Kidney tubule cell (primary cell): ENCODE measurements around the gene PDE6B.
"Not testable (repeated sequence)": the region's sequence is repeated elsewhere in the genome, so short reads cannot be mapped to it uniquely, and the experiment has no call there.

Source experiments
- DNase-seq: peaks from one replicate; pipeline ENCODE4 v3.0.0-alpha.2; 2018; ENCODE audit warnings: low spot score

The PDE6B gene

DNA sequence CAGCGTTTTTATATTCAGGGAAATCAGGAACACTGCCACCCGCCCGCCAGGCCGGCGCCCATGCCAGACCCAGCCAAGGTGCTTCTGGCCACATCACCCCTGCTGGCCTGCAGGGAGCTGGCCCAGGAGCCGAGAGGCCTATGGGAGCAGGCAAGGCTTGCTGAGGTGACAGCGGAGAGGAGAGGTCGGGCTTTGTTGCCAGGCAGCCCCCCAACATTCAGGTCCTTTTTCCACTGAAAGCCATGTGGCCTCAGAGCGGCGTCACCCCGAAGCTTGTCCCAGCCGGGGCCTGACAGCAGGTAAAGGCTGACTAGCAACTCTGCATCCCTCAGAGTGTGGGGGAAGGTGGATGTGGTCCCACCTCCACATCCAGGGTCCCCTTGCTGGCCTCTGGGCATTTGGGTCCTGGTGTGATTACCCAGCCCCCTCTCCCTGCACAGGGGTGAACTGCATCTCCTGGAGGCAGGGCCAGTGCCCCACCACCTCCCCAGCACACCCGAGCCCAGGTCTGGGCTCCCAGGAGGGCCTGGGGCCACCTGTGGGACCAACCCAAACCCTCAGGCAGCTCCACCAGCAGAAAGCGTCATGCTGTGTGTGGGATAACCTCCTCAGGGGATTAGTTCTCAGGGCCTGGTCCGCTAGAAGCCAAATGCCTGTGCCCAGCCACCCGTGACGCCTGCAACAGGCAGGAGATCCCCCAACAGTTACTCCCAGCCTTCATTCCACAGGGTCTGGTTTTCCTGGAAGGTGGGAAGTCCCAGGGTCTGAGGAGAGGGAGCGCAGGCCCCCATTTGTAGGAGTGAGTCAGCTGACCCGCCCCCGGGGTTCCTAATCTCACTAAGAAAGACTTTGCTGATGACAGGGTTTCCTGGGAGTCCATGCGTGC is at the start of gene PDE6B:
TSS of gene PDE6B (plus strand) at position 869 of the 886 bp plus-strand sequence. CDS start 54 bp downstream, outside the sequence.
- DNase-seq, result peak; percentile 93

DNA sequence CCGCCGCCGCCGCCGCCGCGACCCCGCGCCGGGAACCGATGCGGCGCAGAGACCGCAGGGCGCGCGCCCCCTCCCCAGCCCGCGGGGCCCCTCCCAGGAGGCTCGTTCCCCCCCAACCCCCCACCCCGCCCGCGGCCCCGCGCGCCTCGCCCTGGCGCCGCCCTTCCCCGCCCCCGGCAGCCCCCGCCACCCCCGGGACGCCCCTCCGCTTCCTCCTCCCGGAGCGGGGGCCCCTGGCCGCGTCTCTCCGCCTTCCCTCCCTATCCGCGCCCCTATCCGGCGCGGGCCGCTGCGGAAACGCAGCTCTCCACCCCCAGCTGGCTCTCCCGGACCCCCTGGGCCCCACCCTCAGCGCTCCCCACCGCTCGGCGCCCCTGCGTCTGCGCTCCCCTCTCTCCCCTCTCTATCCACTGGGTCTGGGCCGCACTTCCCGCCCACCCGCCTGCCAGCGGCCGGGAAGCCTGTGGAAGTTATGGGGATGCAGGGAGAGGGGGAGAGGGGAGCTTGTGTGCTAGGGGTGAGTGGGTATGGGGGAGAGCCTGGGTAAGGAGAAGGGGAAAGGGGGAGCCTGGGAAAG is 49.0 kb upstream of the PDE6B start, which contains the start of gene TMEM271:
TSS of gene TMEM271 (minus strand) at position 51 of the 577 bp plus-strand sequence. CDS start 233 bp downstream, outside the sequence.
- no peak for DNase-seq

DNA sequence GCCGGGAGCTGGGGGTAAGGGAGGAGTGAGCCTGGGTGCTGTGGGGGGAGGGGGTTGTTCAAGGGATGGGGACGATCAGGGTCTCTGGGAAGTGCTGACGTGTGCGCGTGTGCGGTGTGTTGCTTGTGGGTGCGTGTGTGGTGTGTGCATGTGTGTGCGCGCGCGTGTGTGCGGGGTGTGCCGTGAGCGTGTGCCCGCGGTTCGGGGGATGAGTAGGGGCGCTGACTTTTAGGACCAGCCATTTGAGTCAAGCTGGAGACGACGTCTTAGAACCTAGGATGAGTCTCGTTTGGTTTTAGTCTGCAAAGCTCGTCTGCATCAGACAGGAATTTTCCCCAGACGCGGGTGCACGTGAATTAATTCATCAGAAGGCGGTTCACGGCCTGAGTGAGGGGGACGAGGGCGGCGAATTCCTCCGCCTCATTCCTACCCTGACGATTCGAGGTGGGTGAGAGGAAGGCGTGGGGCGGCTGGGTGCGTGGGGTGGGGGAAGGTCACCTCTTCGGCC is 48.3 kb upstream of the PDE6B start:
- no peak for DNase-seq

DNA sequence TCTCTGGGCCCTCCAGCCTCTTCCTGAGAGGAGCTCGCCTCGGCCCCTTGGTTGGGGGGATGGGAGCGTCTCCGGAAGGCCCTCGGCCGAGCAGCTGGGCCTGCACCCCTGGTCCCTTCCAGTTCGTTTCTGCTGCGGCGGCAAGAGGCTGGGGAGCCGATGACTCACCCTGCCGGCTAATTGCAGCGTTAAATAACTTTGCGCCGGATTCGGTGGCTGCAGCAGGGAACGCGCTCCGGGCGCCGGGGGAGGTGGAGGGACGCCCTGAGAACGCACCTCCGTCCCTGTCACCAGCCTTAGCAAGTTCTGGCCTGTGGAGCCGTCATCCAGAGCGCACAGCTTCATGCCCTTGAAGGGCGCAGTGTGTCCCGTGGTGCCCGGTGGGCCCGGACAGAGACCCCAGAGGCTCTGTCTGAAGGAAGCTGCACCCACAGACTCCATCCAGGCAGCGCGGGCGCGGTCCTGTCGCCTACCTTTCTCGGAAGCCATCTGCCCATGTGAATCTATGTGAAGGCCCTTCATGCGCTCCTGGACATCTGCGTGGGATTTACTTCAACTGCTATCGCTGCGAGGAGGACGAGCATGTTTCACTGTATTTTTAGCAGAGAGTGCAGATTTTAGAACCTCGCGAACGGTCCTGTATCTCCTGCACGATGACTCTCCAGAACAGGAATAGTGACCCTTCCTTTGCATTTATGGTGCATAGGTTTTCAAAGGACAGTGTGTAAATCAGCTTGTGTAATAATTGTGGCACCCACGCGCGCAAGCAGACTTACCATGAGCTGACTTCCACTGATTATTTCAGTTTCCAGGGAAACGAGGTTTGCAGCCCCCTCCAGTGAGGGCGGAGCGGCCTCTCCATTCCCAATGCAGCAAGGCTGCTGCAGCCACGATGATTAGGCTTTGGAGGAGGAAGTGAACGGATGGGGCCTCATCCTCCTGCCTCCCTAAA is 47.6 kb upstream of the PDE6B start:
- DNase-seq, result peak; percentile 22

DNA sequence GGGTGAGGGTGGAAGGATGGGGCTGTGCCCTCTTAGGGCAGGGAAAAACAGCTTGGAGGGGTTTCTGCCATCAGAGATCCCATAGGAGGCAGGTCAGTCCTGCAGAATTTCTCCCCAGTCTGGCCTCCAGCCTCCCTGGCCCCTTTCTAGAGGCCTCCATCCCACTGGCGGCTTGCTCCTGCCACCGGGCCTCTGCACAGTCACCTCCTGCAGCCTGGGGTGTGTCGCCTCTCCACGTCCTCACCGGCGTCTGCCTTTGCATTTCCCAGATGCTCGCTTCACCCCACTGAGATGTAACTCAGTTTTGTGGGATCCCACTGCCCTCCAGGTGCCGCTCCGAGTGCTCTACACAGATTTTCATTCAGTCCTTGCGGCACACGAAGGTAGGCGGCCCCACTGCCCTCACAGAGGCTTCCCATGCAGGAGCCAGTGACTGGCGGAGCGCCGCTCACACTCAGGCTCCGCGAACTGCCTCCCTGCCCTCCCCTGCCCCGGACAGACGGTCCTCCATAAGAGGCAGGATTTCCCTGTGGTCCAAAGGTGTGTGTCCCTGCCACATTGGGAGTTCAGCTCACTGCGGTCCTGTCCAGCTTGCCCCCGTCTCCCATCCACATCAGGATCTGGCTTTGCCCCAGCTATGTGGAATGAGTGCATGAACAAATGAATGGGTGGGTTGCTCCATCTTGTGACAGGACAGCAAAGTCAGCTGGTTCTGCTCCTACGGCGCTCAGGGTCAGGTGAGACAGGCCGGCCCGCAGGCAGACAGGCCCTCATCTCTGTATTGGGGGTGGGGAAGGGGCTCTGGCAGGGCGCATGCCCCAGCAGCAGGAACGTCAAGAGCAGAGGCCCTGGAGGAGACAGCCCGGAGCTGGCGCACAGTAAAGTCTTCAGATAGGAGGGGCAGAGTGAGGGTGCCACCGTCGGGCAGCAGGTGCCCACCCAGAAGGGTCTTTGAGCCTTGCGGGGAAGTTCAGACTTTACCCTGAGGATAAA is 46.6 kb upstream of the PDE6B start:
- DNase-seq, result no peak

DNA sequence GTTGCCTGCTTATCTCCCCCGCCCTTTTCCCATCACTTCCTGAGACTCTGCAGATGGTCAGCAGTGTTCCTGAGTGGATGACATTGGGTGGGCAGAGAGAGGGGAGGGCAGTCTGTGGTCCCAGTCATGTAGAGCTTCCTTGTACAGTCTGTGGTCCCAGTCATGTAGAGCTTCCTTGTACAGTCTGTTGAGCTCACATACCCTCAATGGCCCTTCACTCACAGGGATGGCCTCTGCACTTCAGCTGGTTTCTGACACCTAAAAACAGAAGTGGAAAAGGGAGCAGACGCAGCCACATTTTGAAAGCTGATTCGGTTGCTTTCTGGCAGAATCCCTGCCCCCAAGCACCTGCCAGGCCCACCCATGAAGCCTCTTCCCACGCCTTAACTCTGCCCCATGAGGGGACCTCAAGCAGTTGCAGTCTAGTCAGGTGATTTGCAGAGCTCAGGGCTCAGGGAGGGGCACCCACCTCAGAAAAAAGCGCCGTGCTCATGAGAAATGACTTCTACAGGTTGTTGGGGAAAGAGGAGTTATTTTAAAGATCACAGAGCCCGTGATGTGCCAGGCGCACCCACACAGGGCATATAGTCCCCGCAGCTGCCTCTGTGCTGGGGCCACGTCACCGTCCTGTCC is 45.7 kb upstream of the PDE6B start:
- DNase-seq, result no peak

DNA sequence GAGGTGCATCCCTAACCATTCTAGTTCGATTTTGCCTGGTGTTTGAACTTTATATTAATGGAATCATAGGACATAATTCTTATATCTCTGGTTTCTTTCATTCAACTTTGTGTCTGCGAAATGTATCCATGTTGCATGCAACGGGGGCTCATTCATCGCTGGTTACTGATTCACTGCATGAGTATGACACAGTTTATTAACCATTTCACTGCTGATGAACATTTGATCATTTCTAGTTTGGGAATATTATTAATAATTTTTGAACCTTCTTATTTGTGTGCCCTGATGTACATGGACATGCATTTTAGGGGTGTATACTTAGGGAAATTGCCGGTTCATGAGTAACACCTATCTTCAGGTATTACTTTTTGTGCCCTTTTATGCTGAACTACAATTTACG is 44.2 kb upstream of the PDE6B start:
- DNase-seq, result no peak

DNA sequence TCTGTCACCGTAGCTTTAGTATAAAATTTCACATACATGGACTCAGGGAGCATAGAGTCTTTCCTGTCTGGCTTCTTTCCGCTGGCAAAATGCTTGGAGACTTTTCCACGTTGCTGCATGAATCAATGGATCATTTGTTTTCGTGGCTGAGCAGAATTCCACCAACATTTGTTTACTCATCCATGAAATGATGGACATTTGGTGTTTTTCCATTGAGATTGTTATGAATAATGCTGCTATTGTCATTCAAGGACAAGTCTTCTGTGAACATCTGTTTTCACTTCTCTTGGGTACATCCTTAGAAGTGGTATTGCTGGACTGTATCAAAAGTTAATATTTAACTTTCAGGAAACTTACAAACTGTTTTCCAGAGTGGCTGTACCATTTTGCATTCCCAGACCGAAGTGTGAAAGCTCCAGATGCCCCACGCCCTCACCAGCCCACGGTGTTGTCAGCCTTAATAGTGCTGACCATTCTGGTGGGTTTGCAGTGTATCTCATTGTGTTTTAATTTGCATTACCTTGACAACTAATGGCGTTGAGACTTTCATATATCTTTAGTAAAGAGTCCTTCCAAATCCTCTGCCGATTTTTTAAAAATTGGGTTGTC is 43.5 kb upstream of the PDE6B start:
- DNase-seq, result peak; percentile 33

DNA sequence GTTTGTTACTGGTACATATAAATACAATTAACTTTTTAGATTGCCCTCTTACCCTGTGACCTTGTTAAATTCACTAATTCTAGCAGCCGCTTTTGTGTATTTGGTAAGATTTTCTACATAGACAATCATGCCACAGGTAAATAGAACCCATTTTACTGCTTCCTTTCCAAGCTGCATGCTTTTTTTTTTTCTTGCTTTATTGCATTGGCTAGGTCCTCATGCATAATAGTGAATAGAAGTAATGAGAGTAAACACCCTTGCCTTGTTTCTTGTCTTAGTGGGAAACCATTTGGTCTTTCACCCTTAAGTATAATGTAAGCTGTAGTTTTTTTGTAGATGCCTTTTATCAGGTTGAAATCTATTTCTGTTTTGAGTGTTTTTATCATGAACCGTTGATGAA is 41.6 kb upstream of the PDE6B start:
- DNase-seq, result no peak

DNA sequence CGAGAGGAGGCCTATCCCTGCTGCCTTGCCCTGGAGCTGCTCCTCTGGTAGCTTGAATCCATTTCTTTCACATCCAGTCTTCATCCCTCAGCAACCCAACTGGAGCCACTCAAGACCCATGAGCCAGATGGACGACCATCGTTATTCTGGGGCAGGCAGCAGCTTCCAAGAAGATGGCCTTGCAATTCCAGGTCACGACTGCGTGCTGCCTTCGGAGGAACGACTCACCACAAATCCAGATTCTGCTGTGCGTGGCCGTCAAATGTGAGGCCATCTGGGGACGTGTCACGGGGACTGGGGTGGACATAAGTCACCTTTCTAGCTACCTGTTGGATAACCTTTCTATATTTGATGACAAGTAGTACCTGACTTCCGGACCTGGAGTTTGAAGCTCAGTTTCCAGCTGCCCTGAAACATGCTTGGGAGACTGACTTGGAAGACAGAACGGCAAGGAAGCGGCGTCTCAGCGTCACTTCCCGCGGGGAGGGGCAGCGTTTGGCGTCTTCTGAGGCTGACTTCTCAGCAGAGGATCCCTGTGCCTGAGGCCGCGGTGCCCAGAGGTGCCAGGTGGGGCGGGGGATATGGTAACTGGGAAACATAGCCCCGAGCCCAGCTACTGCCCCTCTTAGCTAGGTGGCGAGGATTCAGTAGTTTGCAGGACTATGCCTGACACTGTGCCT is 37.6 kb upstream of the PDE6B start:
- DNase-seq, result no peak

DNA sequence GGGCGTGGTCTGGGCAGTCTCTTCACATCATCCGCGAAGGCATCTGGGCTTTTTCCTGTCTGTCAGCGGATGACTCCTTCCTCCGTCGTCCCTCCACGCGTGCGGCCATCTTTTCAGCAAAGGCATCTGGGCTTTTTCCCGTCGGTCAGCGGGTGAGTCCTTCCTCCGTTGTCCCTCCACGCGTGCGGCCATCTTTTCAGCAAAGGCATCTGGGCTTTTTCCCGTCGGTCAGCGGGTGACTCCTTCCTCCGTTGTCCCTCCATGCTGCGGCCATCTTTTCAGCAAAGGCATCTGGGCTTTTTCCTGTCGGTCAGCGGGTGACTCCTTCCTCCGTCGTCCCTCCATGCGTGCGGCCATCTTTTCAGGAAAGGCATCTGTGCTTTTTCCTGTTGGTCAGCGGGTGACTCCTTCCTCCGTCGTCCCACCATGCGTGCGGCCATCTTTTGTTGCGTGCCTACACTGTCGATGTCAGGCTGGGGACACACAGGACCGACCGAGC is 37.0 kb upstream of the PDE6B start:
- DNase-seq, result no peak

DNA sequence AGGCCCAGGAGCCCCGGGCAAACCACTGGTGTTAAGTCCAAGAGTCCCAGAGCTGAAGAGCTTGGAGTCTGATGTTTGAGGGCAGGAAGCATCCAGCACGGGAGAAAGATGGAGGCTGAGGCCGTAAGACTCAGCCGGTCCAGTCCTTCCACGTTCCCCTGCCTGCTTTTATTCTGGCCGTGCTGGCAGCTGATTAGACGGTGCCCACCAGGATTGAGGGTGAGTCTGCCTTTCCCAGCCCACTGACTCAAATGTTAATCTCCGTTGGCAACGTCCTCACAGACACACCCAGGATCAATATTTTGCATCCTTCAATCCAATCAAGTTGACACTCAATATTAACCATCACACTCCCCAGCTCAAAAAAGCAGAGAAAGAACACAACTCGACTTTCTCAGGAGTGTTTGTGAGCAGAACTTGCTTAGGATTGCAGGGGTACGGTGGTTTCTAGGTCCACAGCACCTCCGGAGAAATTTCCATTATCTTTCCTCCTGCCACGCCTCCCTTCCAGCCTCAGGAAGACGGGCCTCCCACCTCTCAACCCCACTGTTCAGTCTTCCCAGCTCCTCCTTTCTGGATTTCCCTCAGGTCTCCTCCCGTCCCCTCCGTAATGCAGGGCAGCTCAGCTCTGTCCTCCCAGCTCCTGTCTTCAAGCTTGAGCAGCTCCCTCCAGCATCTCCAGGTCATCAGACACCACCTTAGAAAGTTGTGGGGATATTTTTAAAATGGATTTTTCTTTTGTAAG is 36.0 kb upstream of the PDE6B start:
- DNase-seq, result no peak

DNA sequence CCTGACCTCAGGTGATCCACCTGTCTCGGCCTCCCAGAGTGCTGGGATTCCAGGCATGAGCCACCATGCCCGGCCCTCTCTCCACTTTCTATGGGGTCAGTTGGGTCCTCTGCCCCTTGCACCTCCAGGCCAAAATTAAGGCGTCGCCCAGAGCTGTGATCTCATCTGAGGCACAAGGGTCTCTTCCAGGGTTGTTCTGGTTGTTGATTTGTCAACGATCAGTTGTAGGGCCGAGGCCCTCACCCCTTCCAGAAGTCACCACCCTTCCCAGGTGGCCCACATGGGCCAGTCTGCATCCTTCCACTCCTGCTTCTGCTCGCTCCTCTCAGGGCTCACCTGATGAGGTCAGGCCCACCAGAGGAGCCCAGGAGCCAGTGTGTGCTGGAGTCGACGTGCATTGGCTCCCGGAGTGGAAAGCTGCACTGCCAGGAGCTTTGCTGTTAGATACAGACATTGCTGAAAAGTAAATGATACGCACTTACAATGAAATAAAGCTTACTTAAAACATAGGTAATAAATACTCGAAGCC is 35.0 kb upstream of the PDE6B start:
- no peak for DNase-seq

DNA sequence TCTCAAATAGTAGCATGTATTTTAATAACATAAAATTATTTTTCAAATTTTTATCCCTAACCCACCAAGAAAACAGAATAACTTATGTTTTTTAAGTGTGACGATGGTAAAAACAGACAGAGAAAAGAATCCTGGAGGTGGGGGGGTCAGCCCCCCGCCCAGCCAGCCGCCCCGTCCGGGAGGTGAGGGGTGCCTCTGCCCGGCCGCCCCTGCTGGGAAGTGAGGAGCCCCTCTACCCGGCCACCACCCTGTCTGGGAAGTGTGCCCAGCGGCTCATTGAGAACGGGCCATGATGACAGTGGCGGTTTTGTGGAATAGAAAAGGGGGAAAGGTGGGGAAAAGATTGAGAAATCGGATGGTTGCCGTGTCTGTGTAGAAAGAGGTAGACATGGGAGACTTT is 33.2 kb upstream of the PDE6B start:
- not testable (repeated sequence) for DNase-seq

DNA sequence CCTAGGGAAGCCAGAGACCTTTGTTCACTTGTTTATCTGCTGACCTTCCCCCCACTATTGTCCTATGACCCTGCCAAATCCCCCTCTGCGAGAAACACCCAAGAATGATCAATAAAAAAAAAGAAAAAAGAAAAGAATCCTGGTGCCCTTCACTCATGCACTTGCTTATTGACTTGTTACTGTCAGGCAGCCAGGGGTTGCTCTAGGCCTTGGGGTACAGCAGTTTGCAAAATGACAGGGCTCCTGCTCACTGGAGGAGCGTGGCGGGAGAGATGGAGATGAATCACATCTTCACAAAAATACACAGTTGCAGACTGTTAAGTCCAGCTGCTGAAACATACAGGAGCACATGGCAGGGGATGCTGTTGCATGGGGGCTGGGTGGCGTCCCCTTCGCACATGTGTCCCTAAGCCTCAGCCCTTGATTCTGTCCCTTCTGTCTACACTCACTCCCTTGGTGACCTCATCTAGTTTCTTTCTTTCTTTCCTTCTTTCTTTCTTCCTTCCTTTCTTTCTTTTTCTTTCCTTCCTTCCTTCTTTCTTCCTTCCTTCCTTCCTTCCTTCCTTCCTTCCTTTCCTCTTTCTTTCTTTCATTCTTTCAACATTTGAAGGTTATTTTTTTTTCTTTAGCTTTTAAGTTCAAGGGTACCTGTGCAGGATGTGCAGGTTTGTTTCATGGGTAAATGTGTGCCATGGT is 32.4 kb upstream of the PDE6B start:
- no peak for DNase-seq

DNA sequence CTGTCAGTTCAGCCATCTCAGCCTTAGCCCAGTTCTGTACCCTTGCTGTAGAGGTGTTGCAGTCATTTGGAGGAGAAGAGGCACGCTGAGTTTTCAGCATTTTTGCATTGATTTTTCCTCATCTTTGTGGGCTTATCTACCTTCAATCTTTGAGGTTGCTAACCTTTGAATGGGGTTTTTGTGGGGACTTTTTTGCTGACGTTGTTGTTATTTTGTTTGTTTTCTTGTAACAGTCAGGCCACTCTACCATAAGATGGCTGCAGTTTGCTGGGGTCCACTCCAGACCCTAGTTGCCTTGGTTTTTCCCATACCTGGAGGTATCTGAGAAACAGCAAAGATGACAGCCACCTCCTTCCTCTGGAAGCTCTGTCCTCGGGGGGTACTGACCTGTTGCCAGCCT is 26.4 kb upstream of the PDE6B start:
- DNase-seq, result no peak

DNA sequence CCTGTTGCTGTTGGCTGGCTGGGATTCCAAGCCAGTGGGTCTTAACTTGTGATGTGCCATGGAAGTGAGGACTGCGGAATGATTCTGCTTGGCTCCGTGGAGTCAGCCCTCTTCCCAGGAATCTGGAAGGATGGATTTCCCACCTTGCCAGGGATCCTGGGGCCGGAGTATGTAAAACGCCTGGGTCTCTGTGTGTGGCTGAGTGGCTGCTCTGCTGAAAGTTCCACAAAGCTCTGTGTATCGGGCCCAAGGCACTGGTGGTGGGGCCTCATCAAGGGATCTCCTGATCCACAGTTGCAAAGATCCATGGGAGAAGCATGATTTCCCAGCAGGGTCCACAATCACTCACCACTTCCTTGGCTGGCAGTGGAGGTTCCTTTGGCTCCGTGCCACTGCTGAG is 25.2 kb upstream of the PDE6B start:
- no peak for DNase-seq
